Kidney epithelial cell (primary cell): ENCODE measurements around the gene SCRT2. TPM values are rescaled to one million over a fixed set of nuclear protein-coding genes. Genes with fewer than 3 reads are reported as not detected.

Experiments
- DNase-seq: peaks from one replicate; pipeline ENCODE4 v3.0.0-alpha.2; 2010; ENCODE audit warnings: low read depth
- H3K27me3 ChIP-seq: 2 replicates; pipeline ENCODE4 v1.6.0; 2011; ENCODE audit warnings: low read length; ENCODE audit not compliant: control insufficient read depth, insufficient read depth
- H3K36me3 ChIP-seq: 2 replicates; pipeline ENCODE4 v1.5.1; 2011; ENCODE audit warnings: low read length; ENCODE audit not compliant: control insufficient read depth, insufficient read depth
- H3K4me3 ChIP-seq: 2 replicates; pipeline ENCODE4 v1.5.1; 2011; ENCODE audit warnings: low read depth, mild to moderate bottlenecking, control low read depth, low read length
- CTCF ChIP-seq: IDR thresholded peaks from 2 replicates; pipeline ENCODE4 v1.5.1; 2011; ENCODE audit warnings: mild to moderate bottlenecking, moderate library complexity, low read length, control low read depth, inconsistent platforms; ENCODE audit not compliant: insufficient read depth, poor library complexity, severe bottlenecking
- total RNA-seq: library from RNA; depleted of rRNA; stranded (reverse); fragments of >200 nt; gene quantifications from 2 replicates; pipeline ENCODE4 v1.2.3, GENCODE V29; 2015

Gene SCRT2
- total RNA-seq, 1 donor from 2014 or later, result not detected

DNA sequence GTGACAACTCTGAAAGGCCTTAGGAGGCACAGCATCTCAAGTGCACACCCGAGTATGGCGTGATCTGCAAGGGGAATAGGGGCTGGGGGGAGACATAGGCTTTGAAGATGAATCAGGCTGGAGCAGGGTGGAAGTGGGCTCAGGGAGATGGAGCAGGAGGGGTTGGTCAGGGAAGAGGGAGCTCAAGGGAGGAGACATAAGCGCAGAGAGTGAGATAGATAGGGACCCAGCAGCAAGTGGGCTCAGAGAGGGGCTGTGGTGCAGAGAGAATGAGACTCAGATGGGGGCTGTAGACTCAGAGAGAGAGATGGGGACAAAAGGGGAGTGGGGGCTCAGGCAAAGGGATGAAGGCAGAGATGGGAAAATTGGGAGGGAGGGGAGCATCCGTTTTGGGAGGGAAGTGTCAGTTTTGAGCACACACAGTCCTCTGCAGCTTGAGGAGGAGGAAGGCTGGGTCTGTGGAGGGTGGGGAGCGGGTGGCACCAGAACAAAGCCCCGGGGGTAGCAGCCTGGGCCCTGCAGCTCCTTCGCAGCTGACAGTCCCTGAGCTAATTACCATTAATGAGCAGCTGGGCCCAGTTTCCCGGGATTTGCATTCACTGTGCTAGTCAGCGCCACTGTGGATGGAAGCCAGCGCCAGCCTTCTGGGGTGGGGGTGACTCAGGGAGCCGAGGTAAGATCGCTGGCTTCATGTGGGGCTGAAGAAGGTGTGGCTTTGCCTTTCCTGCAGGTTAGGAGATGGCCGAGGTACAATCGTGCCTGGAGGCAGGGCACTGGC is 41.3 kb downstream of the SCRT2 start:
- no peaks in the 10 kb centered on the region for H3K36me3 ChIP-seq
- H3K4me3 ChIP-seq, result no peak overlapping the region
- no peak for DNase-seq
- peaks cover 22% of the 10 kb centered on the region for H3K27me3 ChIP-seq
- TF ChIP-seq CTCF, result no peak

- Histone ChIP-seq H3K4me3 (no peak overlapping the region), H3K36me3 (no peaks in the 10 kb centered on the region), H3K27me3 (peaks cover 22% of the 10 kb centered on the region)
- no peak for DNase-seq
- no peak for TF ChIP-seq CTCF
Measured at GRCh38 chr20:631101-631500, 44.5 kb downstream of the SCRT2 start.

GRCh38 chr20:626579-626978 is 49.0 kb downstream of the SCRT2 start:
- DNase-seq, result no peak
- no peak for TF ChIP-seq CTCF
- Histone ChIP-seq H3K27me3 (peaks cover 3% of the 10 kb centered on the region), H3K36me3 (no peaks in the 10 kb centered on the region), H3K4me3 (no peak overlapping the region)

- Histone ChIP-seq H3K4me3 (no peak overlapping the region), H3K36me3 (no peaks in the 10 kb centered on the region), H3K27me3 (peaks cover 3% of the 10 kb centered on the region)
- no peak for DNase-seq
- TF ChIP-seq CTCF, result no peak
Measured at GRCh38 chr20:625360-625932, 50.2 kb downstream of the SCRT2 start.

- Histone ChIP-seq H3K27me3 (peaks cover 8% of the 10 kb centered on the region), H3K36me3 (no peaks in the 10 kb centered on the region), H3K4me3 (no peak overlapping the region)
- no peak for TF ChIP-seq CTCF
- no peak for DNase-seq
Measured at GRCh38 chr20:623704-624103, 51.9 kb downstream of the SCRT2 start.
